Measurements from ENCODE around the gene DNAJC8. TPM values are rescaled to one million over a fixed set of nuclear protein-coding genes. Genes with fewer than 3 reads are reported as not detected.

DNAJC8 gene
- polyA plus RNA-seq, 3 donors = 30.6 to 118 (median 113) TPM

DNA sequence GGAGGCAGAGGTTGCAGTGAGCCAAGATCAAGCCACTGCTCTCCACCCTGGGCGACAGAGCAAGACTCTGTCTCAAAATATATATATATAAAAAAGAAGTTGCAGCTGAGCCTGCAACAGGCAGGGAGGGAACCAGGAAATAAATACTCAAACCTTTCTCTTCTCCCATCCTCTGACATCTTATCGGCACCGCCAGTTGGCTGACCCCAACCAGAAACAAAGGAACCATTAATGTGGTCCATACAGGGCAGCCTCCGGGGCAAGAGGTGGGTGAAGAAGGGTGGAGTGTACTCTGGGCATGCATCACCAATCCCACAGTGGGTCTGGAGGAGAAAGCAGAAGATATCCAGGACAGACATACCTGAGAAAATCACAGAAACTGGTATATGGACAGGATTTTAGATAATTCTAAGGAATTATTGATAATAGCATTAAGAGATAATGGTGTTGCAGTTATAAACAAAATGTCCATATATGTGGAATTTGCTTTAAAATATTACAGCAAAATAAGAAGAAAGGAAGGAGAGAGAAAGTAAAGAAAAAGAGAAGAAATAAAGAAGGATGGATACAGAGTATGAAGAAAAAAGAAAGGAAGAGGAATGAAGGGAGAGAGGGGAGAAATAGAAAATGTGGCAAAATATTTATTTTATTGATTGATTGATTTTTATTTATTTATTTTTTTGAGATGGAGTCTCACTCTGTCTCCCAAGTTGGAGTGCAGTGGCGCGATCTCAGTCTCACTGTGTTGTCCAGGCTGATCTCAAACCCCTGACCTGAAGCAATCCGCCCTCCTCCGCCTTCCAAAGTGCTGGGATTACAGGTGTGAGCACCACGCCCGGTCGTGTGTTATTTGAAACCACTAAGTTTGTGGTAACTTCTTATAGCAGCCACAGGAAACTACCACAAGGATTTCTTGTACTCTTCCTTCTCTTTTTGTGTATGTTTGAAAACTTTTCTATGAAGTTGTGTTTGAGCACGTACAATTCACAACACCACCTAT lies 52.2 kb downstream of the DNAJC8 start:
- no peaks in the 10 kb centered on the region for H3K27me3 ChIP-seq (ENCODE audit: control insufficient read depth in 2 of 2, insufficient read depth in 2 of 2, low read length in 2 of 2)
- TF ChIP-seq, protein P1, sequence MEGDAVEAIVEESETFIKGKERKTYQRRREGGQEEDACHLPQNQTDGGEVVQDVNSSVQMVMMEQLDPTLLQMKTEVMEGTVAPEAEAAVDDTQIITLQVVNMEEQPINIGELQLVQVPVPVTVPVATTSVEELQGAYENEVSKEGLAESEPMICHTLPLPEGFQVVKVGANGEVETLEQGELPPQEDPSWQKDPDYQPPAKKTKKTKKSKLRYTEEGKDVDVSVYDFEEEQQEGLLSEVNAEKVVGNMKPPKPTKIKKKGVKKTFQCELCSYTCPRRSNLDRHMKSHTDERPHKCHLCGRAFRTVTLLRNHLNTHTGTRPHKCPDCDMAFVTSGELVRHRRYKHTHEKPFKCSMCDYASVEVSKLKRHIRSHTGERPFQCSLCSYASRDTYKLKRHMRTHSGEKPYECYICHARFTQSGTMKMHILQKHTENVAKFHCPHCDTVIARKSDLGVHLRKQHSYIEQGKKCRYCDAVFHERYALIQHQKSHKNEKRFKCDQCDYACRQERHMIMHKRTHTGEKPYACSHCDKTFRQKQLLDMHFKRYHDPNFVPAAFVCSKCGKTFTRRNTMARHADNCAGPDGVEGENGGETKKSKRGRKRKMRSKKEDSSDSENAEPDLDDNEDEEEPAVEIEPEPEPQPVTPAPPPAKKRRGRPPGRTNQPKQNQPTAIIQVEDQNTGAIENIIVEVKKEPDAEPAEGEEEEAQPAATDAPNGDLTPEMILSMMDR (IDR thresholded peaks at IDR 0.05) = no peak
- H2AFZ ChIP-seq (ENCODE audit: insufficient read depth, low read depth, low read length, poor library complexity, severe bottlenecking) = peak overlapping the region; percentile 63
- H3K27me3 Mint-ChIP-seq (ENCODE audit: low read depth in 3 of 3) = peaks cover 2 to 8% (median 3%) of the 10 kb centered on the region in 3 donors
- peak overlapping the region in 1 of 2 donors; percentile 63 for H3K4me3 Mint-ChIP-seq
- H3K4me1 Mint-ChIP-seq = peaks cover 40% of the 10 kb centered on the region
- H3K36me3 Mint-ChIP-seq = peaks cover 0 to 4% of the 10 kb centered on the region in 2 donors
- peaks cover 27 to 38% of the 10 kb centered on the region in 2 donors for H3K4me1 ChIP-seq (ENCODE audit: control insufficient read depth in 1 of 2, insufficient read depth in 2 of 2, low read length in 2 of 2)
- peaks cover 24% of the 10 kb centered on the region for H3K79me2 ChIP-seq (ENCODE audit: insufficient read depth, low read length)
- no peaks in the 10 kb centered on the region for H3K36me3 ChIP-seq (replicated peaks in 1 of 2; ENCODE audit: control insufficient read depth in 1 of 2, insufficient read depth in 2 of 2, low read length in 2 of 2)
- H3K4me2 ChIP-seq (replicated peaks; ENCODE audit: extremely low read depth, low read length, poor library complexity, severe bottlenecking) = peak overlapping the region; percentile 22
- 0% methylated on average over 2 of the region's 12 CpGs for WGBS (ENCODE audit: insufficient coverage)
- no peak overlapping the region for H3K4me3 ChIP-seq (replicated peaks in 1 of 3; ENCODE audit: low read depth in 2 of 3, low read length in 3 of 3)
- H3K9me3 Mint-ChIP-seq = peaks cover 0 to 2% (median 0%) of the 10 kb centered on the region in 7 donors
- H3K9ac ChIP-seq (ENCODE audit: insufficient read depth, low read length, poor library complexity, severe bottlenecking) = no peak overlapping the region
- no peak overlapping the region for H3K27ac ChIP-seq (ENCODE audit: low read depth in 1 of 2, low read length in 2 of 2)
- no peak for DNase-seq
- H3K9me3 ChIP-seq (replicated peaks in 1 of 2; ENCODE audit: control insufficient read depth in 1 of 2, insufficient read depth in 1 of 2, low read length in 2 of 2) = no peaks in the 10 kb centered on the region
- no peaks in the 10 kb centered on the region for H4K20me1 ChIP-seq (ENCODE audit: insufficient read depth, low read length)
- H3K27ac Mint-ChIP-seq = peak overlapping the region in 4 of 7 donors; percentile 29 to 78 (median 70)
- intact Hi-C loops (cut with micrococcal nuclease) = no loop called here

DNA sequence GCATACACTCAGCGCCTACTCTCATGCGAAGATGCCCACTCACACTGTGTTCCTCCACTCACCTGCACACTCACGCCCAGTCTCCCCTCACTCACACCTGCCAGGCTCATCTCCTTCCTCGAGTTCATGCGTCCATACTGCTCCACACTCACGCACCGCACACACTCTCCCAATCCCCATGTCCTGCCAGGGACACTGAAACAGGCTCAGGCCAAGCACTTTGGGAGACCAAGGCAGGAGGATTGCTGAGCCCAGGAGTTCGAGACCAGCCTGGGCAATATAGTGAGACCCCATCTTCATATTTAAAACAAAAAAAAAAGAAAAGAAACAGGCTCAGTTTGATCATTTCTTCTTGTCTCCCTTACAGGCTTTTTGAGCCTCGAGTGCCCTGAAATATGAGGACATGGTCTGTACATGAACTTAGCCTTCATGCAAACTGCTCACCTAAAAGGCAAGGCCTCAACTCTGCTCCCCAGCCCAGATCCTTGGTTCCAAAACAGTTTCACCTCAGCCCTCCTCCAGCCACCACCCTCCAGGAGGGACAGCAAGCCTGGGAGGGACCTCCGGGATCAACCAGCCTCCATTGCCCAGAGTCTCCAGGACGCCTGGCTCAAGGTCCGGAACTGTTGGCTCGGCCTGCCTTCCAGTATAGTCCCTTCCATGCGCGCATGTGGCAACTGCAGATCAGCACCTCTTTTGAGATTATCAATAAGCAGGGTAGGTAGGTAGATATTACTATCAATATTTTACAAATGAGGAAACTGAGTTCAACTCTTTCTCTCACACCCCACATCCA lies 53.9 kb downstream of the DNAJC8 start:
- TF ChIP-seq, protein P1 (IDR thresholded peaks at IDR 0.05) = no peak
- H3K9me3 Mint-ChIP-seq = no peaks in the 10 kb centered on the region
- WGBS (ENCODE audit: insufficient coverage) = 100% methylated on average over 10 of the region's 15 CpGs
- peaks cover 5 to 19% of the 10 kb centered on the region in 2 donors for H3K36me3 Mint-ChIP-seq
- no peak overlapping the region for H3K27ac ChIP-seq (ENCODE audit: low read depth in 1 of 2, low read length in 2 of 2)
- H2AFZ ChIP-seq (ENCODE audit: insufficient read depth, low read depth, low read length, poor library complexity, severe bottlenecking) = no peak overlapping the region
- peaks cover 2 to 12% (median 3%) of the 10 kb centered on the region in 3 donors for H3K27me3 Mint-ChIP-seq (ENCODE audit: low read depth in 3 of 3)
- no peak overlapping the region for H3K4me3 ChIP-seq (replicated peaks in 1 of 3; ENCODE audit: low read depth in 2 of 3, low read length in 3 of 3)
- H3K9me3 ChIP-seq (replicated peaks in 1 of 2; ENCODE audit: control insufficient read depth in 1 of 2, insufficient read depth in 1 of 2, low read length in 2 of 2) = no peaks in the 10 kb centered on the region
- H3K4me3 Mint-ChIP-seq = peak overlapping the region; percentile 10 to 44
- H4K20me1 ChIP-seq (ENCODE audit: insufficient read depth, low read length) = peaks cover 3% of the 10 kb centered on the region
- H3K4me1 Mint-ChIP-seq = peaks cover 57% of the 10 kb centered on the region
- no peak for DNase-seq
- intact Hi-C loops (cut with micrococcal nuclease) = loop anchor here in 1 of 2 donors (5.0 kb wide), 1 partner anchor 67 kb away; no protein-coding TSS in a partner anchor
- peaks cover 38 to 53% of the 10 kb centered on the region in 2 donors for H3K4me1 ChIP-seq (ENCODE audit: control insufficient read depth in 1 of 2, insufficient read depth in 2 of 2, low read length in 2 of 2)
- peaks cover 41% of the 10 kb centered on the region for H3K79me2 ChIP-seq (ENCODE audit: insufficient read depth, low read length)
- no peak overlapping the region for H3K4me2 ChIP-seq (replicated peaks; ENCODE audit: extremely low read depth, low read length, poor library complexity, severe bottlenecking)
- peaks cover 0 to 4% of the 10 kb centered on the region in 2 donors for H3K36me3 ChIP-seq (replicated peaks in 1 of 2; ENCODE audit: control insufficient read depth in 1 of 2, insufficient read depth in 2 of 2, low read length in 2 of 2)
- no peak overlapping the region for H3K9ac ChIP-seq (ENCODE audit: insufficient read depth, low read length, poor library complexity, severe bottlenecking)
- no peaks in the 10 kb centered on the region for H3K27me3 ChIP-seq (ENCODE audit: control insufficient read depth in 2 of 2, insufficient read depth in 2 of 2, low read length in 2 of 2)
- peak overlapping the region in 2 of 7 donors; percentile 1 to 52 for H3K27ac Mint-ChIP-seq
